ENCODE results near the gene NR2F1-AS1. TPM values are rescaled to one million over a fixed set of nuclear protein-coding genes. Genes with fewer than 3 reads are reported as not detected.

Gene NR2F1-AS1
- total and polyA plus RNA-seq, 2 donors (not counting 1 experiment from before 2014, with no cell fraction given) = not detected

DNA sequence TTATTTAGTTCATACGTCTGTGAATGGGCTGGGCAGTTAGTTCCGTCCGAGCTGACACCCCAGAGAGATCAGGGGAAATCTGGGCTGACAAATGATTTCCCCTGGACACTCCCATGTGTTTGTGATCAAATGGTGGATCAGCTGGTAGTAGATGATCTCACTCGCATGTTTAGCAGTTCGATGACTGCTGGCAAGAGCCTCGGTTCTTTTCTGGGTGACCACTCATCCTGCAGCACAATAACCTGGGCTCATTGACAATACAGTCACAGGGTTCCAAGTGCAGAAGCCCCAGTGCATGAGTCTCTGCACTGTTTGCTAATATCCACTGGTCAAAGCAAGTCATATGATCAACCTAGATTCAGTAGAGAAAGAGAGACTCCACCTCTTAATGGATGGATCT, 155.9 kb downstream of the NR2F1-AS1 start:
- H3K4me2 ChIP-seq (replicated peaks; ENCODE audit: low read depth, low read length, poor library complexity, severe bottlenecking) = no peak overlapping the region
- ChIA-PET CTCF (no interaction called here), POLR2A (no interaction called here)
- no peaks in the 10 kb centered on the region for H3K27me3 ChIP-seq (replicated peaks in 1 of 4; ENCODE audit: control extremely low read depth in 1 of 4, control insufficient read depth in 3 of 4, insufficient read depth in 4 of 4, low read length in 3 of 4)
- TF ChIP-seq EZH2 (IDR thresholded peaks at IDR 0.05; ENCODE audit: borderline replicate concordance, insufficient read depth, low read depth, low read length, poor library complexity, severe bottlenecking) (no peak), CTCF (IDR thresholded peaks at IDR 0.05) (no peak)
- H3K4me3 ChIP-seq (ENCODE audit: control extremely low read depth in 1 of 5, extremely low read depth in 1 of 5, insufficient read depth in 1 of 5, low read depth in 2 of 5, low read length in 4 of 5) = no peak overlapping the region
- no peak overlapping the region for H3K27ac ChIP-seq (ENCODE audit: low read length in 2 of 2)
- no peak overlapping the region for H2AFZ ChIP-seq (ENCODE audit: insufficient read depth, low read depth, low read length, poor library complexity, severe bottlenecking)
- no peak overlapping the region for H3K4me3 Mint-ChIP-seq
- no peak overlapping the region for H3K27ac Mint-ChIP-seq
- H4K20me1 ChIP-seq (ENCODE audit: control insufficient read depth, insufficient read depth, low read length, poor library complexity, severe bottlenecking) = no peaks in the 10 kb centered on the region
- intact Hi-C loops (cut with micrococcal nuclease) = no loop called here
- H3K4me1 Mint-ChIP-seq = no peaks in the 10 kb centered on the region
- no peaks in the 10 kb centered on the region for H3K9me3 ChIP-seq (ENCODE audit: control extremely low read depth in 1 of 3, control insufficient read depth in 2 of 3, insufficient read depth in 1 of 3, low read length in 2 of 3)
- no peak for ATAC-seq (ENCODE audit: low read depth)
- H3K9me3 Mint-ChIP-seq (ENCODE audit: insufficient read depth) = no peaks in the 10 kb centered on the region
- no peaks in the 10 kb centered on the region for H3K79me2 ChIP-seq (ENCODE audit: control insufficient read depth, insufficient read depth, low read length)
- 91% methylated on average over 6 of the region's 6 CpGs for WGBS (ENCODE audit: insufficient coverage)
- H3K36me3 ChIP-seq (replicated peaks in 1 of 2; ENCODE audit: control extremely low read depth in 1 of 2, control insufficient read depth in 1 of 2, extremely low read depth in 1 of 2, insufficient read depth in 2 of 2, low read length in 1 of 2) = no peaks in the 10 kb centered on the region
- DNase-seq = no peak
- no peak overlapping the region for H3K9ac ChIP-seq (ENCODE audit: low read length)
- H3K27me3 Mint-ChIP-seq = peaks cover 3% of the 10 kb centered on the region
- H3K4me1 ChIP-seq (ENCODE audit: control insufficient read depth in 2 of 2, insufficient read depth in 2 of 2, low read length in 2 of 2) = no peaks in the 10 kb centered on the region

- Mint-ChIP-seq H3K9me3 (ENCODE audit: insufficient read depth) (no peaks in the 10 kb centered on the region), H3K4me3 (no peak overlapping the region), H3K4me1 (no peaks in the 10 kb centered on the region), H3K27me3 (peaks cover 3% of the 10 kb centered on the region), H3K27ac (no peak overlapping the region)
- Histone ChIP-seq H3K27me3 (replicated peaks in 1 of 4; ENCODE audit: control extremely low read depth in 1 of 4, control insufficient read depth in 3 of 4, insufficient read depth in 4 of 4, low read length in 3 of 4) (no peaks in the 10 kb centered on the region), H3K4me1 (ENCODE audit: control insufficient read depth in 2 of 2, insufficient read depth in 2 of 2, low read length in 2 of 2) (no peaks in the 10 kb centered on the region), H3K9ac (ENCODE audit: low read length) (no peak overlapping the region), H2AFZ (ENCODE audit: insufficient read depth, low read depth, low read length, poor library complexity, severe bottlenecking) (no peak overlapping the region), H3K79me2 (ENCODE audit: control insufficient read depth, insufficient read depth, low read length) (no peaks in the 10 kb centered on the region), H3K27ac (ENCODE audit: low read length in 2 of 2) (no peak overlapping the region), H3K36me3 (replicated peaks in 1 of 2; ENCODE audit: control extremely low read depth in 1 of 2, control insufficient read depth in 1 of 2, extremely low read depth in 1 of 2, insufficient read depth in 2 of 2, low read length in 1 of 2) (no peaks in the 10 kb centered on the region), H3K9me3 (ENCODE audit: control extremely low read depth in 1 of 3, control insufficient read depth in 2 of 3, insufficient read depth in 1 of 3, low read length in 2 of 3) (no peaks in the 10 kb centered on the region), H3K4me2 (replicated peaks; ENCODE audit: low read depth, low read length, poor library complexity, severe bottlenecking) (no peak overlapping the region), H4K20me1 (ENCODE audit: control insufficient read depth, insufficient read depth, low read length, poor library complexity, severe bottlenecking) (no peaks in the 10 kb centered on the region), H3K4me3 (ENCODE audit: control extremely low read depth in 1 of 5, extremely low read depth in 1 of 5, insufficient read depth in 1 of 5, low read depth in 2 of 5, low read length in 4 of 5) (no peak overlapping the region)
- intact Hi-C loops (cut with micrococcal nuclease) = no loop called here
- no peak for DNase-seq
- ATAC-seq (ENCODE audit: low read depth) = no peak
- WGBS (ENCODE audit: insufficient coverage) = 30% methylated on average over 1 of the region's 3 CpGs
- no peak for TF ChIP-seq EZH2 (IDR thresholded peaks at IDR 0.05; ENCODE audit: borderline replicate concordance, insufficient read depth, low read depth, low read length, poor library complexity, severe bottlenecking)
- TF ChIP-seq CTCF (IDR thresholded peaks at IDR 0.05) = no peak
- POLR2A ChIA-PET = no interaction called here
- CTCF ChIA-PET = no interaction called here
Observed at GRCh38 chr5:93423300-93423699, 157.7 kb downstream of the NR2F1-AS1 start.
